GM21381 (cell line): ENCODE results near the gene ARHGAP25.
"Not testable (repeated sequence)": the region's sequence is repeated elsewhere in the genome, so short reads cannot be mapped to it uniquely, and the experiment has no call there.

ENCODE experiments used
- ATAC-seq: cut with Tn5 transposase; IDR thresholded peaks from one replicate; pipeline ENCODE4 v1.9.1; 2021; ENCODE audit warnings: mild to moderate bottlenecking, moderate library complexity; ENCODE audit not compliant: unreplicated experiment

ARHGAP25 gene

DNA sequence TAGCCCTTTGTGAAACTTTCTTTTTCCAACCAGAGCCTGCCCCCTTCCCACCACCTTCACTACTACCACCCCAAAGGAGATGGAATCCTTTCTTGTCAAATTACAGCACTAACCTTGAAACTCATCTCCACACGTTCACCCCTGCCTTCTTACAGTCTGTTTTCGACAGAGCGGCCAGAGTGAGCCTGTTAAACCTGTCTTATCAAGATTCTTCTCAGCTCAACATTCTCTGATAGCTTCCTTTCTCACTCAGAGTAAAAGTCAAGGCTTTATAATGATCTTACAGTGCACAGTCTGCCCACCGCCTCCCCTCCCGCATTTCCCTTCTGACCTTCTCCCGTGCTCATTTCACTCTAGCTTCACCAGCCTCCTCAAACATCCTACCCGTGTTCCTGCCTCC lies 56.0 kb downstream of the ARHGAP25 start:
- no peak for ATAC-seq

DNA sequence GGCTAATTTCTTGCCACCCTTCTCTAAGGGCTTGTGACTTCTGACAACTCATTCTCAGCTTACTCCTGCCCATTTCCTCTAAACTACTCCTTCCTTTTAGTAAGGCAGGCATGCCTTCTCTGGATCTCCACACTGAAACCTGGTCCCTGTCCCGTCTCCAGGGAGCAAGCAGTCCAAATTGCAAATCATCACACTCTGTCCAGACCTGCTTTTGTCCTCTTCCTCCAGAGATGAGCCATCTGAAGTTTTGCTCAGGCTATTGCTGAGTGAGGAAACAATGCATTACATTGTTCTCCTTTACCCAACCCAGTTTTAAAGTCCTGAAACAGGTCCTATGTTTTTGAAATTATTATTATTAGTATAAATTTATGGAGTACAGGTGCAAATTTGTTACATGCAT lies 57.3 kb downstream of the ARHGAP25 start:
- no peak for ATAC-seq

DNA sequence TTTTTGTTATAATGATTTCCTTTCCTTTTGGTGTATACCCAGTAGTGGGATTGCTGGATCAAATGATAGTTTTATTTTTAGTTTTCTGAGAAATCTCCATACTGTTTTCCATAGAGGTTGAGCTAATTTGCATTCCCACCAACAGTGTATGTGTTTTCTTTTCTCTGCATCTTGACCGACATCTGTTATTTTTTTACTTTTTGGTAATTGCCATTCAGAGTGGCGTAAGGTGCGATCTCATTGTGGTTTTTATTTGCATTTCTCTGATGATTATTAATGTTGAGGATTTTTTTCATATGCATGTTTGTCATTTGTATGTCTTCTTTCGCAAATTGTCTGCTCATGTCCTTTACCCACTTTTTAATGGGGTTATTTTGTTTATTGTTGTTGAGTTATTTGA lies 58.1 kb downstream of the ARHGAP25 start:
- no peak for ATAC-seq

DNA sequence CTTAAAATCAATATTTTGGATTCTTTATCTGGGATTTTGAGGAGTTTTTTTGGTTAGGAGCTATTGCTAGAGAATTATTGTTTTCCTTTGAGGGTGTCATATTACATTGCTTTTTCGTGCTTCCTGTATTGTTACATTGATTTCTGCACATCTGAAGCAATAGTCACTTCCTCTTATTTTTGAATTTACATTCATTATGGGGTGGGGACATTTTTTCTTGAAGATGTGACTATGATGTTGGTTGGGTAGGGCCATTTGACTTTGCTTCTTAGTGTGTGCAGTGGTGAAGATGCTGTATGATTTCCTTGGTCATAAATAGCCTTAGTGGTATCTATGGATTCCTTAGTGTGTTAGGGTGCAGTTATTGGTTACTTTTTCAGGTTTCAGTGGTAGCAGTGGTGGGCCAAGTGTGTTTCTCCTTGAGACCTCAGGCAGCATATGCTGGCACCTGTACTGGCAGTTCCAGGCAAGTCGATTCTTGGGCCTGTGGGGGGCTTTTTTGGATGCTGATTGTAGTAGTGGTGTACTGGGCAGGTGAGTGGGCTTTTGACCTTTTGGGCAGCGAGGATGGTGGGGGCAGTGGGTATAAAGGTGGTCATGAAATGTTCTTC lies 61.8 kb downstream of the ARHGAP25 start:
- ATAC-seq: no peak

DNA sequence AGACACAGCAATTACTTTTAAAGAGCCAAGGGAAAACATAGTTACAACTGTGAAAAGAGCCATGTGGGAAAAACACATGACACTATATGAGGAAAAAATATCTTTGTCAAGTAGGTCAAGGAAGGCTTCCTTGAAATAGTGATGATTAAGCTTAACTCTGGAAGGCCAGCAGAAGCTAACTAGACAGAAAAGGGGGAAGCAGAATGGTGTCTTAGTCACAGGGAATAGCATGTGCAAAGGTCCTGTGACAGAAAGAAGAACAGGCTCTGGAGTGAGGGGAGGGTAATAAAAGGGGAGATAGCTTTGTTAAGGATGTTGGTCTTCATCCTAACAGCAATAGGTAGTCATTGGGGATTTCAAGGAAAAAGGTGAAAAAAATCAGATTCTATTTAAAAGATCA lies 64.0 kb downstream of the ARHGAP25 start:
- ATAC-seq: no peak

DNA sequence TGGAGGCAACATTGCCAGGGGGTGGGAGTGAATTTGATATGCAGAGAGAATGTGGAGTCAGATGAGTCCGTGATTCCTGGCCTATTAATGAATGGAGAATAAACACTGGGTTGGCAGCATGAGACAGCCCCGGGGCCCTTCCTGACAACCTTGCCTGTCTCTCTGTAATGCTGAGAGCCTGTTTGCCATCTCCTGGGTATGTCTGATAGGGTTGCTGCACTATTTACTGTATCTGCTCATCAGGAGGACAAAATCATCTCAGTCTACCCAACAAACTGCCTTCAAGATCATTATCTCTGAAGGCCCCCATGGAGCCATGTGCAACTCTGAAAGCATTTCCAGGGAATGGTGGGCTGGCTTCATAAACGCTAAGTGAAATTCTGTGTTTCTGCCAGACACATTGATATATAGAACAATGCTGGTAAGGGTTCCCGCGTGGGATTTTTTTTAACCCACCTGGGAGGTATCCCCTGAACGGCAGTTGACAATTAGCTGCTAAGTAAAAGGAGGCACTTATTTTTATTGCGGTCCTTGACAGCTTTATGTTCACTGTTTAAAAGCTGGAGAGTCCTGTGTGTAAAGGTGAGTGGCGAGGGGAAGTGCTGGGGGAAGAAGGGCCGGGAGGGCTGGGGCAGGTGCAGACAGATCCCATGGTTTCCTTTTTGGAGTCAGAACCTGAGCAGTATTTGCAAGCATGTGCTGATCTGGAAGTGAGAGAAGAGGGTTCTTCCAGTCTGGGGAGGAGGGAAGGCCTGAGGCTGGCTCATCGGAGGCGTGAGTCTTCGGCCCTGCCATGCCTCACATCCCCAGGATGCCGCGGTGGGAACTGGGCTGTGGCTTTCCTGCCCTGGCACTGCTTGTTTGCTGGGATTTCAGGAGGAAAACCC lies 64.8 kb downstream of the ARHGAP25 start:
- ATAC-seq: no peak

DNA sequence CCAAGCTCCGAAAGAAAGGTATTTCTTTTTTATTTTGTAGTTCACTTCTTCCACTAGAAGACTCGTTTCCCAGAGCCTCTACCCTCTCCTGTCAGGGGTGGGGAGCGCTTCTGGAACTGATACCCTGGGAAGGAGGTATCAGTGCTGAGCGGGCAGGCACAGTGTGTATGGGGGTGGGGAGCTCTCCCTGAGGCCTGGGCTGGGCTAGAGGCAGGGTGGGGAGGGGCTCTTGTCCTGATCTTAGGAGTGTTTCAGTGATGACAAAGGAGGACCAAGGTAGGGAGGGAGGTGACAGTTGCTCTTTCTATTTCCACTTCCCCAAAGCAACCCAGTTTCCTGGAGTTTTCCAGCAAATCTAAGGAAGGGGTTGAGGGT lies 65.4 kb downstream of the ARHGAP25 start:
- no peak for ATAC-seq

DNA sequence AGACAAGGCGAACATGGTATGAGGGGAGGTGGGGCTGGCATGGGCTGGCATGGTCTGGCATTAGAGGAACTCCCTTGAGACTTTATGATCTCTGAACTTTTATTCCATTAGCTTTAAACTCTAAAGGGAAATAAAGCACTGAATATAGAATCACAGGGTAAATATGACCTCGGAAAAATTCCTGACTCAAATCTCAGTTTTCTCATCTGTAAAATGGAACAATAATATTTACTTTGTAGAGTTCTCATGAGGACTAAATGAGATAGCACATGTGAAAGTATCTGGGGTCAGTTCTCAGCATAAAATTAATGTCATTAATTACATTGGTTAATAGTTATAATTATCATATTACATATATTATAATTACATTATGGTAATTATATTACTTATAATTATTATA lies 65.9 kb downstream of the ARHGAP25 start:
- no peak for ATAC-seq

DNA sequence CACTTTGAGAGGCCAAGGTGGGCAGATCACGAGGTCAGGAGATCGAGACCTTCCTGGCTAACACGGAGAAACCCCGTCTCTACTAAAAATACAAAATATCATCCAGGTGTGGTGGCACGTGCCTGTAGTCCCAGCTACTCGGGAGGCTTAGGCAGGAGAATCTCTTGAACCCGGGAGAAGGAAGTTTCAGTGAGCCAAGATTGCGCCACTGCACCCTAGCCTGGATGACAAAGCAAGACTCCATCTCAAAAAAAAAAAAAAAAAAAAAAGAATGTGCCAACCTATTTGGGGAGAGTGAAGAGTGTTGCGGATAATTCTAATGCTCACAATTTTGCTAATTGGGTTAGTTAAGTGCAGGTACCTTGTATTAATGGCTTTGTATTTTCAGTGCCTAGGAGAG lies 67.5 kb downstream of the ARHGAP25 start:
- not testable (repeated sequence) for ATAC-seq

DNA sequence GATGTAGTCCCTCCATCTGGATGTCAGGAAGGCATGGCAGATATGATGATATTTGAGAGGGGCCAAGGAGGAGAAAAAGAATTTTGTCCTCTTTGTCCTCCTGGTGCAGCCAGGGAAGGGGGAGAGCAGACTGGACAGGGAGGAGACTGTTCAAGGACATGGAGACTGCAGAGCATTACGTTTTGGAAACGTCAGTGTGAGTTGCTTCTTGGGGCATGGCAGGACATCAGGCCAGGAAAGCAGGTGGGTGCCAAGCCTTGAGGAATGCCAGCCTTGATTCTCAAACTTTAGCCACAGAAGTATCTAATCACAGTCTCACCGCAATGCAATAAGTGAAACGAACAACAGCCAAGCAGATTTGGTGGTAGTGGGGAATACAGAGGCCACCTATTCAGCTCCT lies 70.4 kb downstream of the ARHGAP25 start:
- ATAC-seq: no peak

DNA sequence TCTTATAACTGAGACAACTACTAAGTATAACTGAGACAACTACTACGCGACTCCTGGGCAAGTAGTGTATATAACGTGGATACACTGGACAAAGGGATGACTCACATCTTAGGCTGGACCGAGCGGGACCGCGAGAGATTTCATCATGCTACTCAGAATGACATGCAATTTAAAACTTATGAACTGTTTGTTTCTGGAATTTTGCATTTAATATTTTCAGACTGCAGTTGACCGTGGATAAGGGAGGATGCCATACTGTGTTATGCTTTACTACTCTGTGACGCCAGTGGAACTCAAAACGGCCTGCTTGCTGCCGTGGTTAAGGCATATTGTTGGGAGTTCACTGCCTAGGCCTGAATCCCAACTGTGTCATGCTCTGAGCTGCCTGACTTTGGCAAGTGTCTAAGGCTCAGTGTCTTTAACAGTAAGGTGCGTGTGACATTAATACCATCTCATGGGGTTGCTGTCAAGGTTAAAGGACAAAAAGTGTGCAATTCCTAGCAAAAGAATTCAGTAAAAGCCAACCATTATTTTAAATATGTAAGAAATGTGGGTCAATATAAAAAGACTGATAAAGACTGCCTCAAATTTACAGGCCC lies 72.0 kb downstream of the ARHGAP25 start:
- no peak for ATAC-seq

DNA sequence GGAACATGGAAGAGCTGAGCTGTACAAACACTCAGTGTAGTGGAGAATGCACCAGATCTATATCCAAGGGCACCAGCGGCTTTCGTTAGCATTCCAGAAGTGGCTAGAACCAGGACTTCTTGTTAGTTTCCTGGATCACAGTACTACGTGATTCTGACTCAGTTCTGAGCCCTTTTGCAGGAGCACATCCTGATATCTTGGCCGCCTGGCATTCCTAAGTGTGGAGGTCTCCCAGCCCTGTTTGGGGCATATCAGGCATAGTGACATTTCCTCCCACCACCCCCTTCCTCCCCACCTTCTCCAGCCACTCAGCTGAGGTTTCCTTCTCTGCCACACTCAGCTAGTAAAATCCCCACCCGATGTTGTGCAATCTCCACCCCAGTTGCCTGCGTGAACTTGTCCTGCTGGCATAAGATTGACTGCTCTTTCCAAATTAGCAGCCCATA lies 73.2 kb downstream of the ARHGAP25 start:
- no peak for ATAC-seq

DNA sequence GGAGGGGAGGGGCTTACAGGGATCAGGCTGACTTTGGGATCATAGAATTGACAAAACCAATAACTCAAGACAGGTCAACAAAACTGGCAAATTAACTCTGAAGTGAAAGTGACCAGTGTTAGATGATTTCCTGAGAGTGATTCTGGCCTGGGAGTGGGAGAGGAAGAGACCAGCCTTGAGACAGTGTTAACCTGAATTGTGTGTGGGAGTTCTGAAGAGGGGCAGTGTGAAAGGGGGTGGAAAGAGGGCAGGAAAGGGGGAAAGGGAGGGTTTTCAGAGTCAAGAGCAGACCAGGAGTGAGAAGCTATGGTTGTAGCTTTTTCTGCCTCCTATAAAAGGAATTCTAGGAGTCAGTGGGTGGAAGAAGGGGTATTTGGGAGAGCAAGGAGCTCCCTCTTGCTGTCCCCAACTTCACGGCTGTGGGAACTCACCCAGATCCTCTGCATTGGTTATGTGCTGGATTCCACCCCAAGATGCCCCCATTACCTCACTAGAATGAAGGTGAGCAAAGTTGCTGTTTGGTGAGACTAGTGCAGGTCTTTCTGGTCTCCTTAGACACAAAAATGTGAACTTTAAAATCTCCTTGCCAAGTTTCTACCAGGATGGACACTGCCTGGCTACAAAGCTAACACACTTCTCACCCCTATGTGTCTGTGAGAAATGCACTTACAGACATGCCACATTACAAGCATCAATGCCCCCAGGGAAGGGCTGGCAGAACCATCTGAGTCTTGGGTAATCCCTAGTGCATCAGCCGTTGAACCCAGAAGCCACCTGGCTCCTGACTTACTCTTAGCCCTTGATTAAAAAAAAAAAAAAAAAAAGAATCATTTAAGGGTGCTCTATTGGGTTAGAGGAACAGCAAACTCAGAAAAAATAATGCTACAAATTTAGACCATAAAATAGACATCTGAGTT lies 75.0 kb downstream of the ARHGAP25 start:
- no peak for ATAC-seq

DNA sequence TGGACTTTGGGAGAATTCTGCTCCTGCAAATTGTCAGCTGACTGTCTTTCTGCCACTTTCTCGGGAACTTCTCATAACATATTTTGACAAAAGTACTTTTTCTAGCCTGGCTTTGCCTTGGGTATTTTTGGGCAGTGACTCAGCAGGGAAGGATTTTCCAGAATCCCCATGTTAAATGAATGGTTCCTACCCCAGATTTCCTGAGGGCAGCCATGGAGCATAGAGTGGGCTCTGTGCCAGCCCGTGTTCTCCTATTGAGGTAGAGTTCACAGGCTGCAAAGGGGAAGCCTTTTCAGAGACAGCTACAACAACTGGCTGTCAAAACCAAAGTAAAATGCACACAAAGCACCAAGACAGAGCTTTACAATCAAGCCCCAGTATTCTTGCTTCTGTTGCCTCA lies 76.8 kb downstream of the ARHGAP25 start:
- ATAC-seq: no peak

DNA sequence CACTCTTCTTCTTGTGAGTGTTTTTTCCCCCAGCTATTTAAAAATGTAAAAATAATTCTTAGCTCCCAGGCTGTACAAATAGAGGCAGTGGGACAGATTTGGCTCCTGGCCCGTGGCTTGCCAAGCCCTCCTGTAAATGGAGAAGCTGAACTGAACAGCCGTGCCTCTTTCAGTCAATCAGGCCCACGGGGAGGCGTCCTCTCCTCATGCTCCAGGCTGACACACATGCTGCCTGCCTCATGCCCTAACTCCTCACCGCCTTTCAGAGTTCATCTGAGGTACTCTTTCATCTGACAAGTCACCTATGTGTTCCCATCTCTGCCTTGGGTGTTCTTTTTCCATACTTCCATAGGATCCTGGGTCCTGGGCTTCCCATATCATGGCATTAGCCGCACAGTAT lies 77.6 kb downstream of the ARHGAP25 start:
- no peak for ATAC-seq

DNA sequence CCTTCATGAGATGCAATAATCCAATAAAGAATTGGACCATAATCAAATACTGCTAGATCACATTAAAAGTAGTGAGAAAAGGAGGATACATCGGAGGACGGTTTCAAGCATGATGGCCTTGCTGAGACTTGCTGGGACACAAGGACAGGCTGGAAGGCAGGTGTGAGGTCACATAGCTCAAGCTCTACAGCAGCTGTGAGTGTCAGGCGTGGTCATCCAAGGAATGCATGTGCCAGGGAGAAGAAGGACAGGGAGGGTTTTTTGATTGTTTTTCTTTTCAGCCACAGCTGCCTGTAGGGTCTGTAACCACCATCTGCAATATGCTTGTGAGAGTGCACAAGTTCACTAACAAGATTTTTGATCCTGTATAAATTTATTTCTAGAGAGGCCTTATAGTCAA lies 79.0 kb downstream of the ARHGAP25 start:
- ATAC-seq: no peak

DNA sequence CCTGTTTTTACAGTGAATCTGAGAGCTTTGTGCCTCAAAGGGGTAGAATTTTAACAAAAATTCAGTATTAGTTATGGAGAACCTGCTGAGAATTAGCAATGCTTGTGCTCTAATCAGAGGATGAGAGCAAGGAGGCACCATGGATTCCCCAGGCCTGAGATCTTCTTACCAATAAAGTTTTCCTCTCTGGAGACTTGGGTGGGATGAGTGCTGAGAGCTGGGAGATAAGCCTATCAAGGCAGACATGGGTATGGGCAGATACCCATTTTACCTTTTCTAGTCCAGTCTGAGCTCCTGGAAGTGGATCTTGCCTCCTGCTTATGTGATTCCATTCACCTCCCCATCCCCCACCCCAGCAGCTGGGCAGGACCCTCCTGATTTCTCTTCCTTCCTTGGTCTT lies 82.7 kb downstream of the ARHGAP25 start:
- ATAC-seq: no peak

DNA sequence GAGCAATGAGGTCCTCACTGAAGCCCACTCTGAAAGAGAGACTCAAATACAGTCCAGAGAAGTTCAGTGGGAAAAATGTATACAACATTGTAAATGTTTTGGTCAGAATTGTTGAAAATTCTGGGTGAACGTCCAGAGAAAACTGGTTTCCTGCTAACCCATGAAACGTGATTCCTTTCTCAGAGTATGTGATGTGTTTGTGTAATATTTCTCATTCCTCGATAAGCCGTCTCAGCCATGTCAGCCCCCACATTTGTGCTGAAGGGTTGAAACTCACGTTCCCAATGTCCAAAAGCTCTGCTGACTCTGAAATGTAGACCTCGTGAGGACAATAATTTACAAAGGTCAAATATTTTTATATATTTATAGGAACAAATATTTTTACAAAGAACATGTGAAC lies 84.9 kb downstream of the ARHGAP25 start:
- no peak for ATAC-seq

DNA sequence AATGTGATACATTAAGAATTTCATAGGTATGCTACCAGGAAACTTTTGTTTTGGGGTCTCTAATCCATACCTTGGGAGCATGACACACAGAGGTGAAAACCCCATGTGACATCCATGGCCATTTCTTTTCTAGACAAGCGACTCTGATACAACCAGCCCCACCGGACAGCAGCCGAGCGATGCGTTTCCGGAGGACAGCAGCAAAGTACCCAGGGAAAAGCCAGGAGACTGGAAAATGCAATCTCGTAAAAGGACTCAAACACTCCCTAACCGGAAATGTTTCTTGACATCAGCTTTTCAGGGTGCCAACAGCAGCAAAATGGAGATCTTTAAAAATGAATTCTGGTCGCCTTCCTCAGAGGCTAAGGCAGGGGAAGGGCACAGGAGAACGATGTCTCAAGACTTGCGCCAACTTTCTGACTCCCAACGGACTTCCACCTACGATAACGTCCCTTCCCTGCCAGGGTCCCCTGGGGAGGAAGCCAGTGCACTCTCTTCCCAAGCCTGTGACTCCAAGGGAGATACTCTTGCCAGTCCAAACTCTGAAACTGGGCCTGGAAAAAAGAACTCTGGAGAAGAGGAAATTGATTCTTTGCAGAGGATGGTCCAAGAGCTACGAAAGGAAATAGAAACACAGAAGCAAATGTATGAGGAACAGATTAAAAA lies 87.7 kb downstream of the ARHGAP25 start:
- ATAC-seq: no peak

DNA sequence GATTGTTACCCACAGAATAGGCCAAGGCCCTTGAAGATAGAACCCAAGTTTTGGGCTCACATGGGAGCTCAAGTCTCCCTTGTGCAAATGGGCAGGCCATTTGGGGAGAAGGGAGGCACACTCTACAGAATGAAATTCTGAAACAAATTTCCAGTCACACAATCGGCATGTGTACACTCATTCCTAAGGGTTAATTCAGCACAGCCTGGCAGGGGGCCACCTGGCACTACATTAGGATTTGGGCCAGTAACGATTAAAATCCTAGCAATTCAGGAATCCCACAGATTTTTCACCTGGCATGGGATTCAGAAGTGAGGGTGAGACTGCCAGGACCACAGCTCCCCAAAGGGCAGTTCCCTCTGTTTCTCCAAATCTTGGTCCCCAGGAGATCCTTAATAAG lies 90.2 kb downstream of the ARHGAP25 start:
- ATAC-seq: no peak

DNA sequence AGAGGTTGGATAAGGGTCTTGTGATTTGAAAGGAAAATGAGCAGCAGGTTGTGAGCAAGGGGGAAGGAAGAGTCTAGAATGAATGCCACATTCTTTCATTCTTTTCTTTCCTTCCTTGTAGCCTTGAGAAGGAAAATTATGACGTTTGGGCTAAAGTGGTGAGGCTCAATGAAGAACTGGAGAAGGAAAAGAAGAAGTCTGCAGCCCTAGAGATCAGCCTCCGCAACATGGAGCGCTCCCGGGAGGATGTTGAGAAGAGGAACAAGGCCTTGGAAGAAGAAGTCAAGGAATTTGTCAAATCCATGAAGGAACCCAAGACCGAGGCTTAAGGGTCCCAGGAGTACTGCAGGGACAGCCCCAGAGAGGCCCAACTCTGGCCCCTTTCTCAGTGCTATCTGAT lies 91.3 kb downstream of the ARHGAP25 start:
- ATAC-seq: no peak
